CD4-positive, alpha-beta T cell treated with Interleukin-6 at 100 ng/mL for 8 hours (primary cell): ENCODE data around the gene SPEM3.
"Not testable (repeated sequence)": the region's sequence is repeated elsewhere in the genome, so short reads cannot be mapped to it uniquely, and the experiment has no call there.

Experiments used
- DNase-seq: peaks from one replicate; pipeline ENCODE4 v3.0.0-alpha.2; 2020; ENCODE audit warnings: mixed read lengths, low spot score

Gene SPEM3

DNA sequence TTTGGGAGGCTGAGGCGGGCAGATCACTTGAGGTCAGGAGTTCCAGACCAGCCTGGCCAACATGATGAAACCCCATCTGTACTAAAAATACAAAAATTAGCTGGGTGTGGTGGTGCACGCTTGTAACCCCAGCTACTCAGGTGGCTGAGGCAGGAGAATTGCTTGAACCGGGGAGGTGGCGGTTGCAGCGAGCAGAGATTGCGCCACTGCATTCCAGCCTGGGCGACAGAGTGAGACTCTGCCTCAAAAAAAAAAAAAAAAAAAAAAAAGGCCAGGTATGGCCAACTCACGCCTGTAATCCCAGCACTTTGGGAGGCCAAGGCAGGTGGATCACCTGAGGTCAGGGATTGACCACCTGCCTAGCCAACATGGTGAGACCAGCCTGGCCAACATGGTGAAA is 46.1 kb downstream of the SPEM3 start:
- DNase-seq = not testable (repeated sequence)

- no peak for DNase-seq
Measured at GRCh38 chr17:7475764-7476422, 47.2 kb downstream of the SPEM3 start.

GRCh38 chr17:7476494-7476893 is 47.8 kb downstream of the SPEM3 start:
- no peak for DNase-seq

DNA sequence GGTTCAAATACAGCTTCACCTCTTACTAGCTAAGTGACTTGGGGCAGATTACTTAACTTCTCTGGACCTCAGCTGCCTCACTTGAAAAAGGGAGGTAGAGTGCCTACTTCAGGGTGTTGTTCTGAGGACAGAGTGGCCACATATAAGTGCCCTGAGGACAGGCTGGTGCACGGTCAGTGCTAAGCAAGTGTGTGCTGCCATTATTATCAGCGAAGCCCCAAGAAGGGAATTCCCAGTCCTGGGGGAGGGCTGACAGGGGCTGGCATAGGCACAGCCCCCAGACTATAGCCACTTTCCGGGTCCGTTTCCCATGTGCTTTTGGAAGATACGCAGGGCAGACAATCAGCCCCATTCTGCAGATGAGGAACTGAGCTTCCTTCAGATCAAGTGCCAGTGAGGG is 48.3 kb downstream of the SPEM3 start:
- DNase-seq = no peak

- no peak for DNase-seq
Measured at GRCh38 chr17:7477392-7478275, 49.0 kb downstream of the SPEM3 start.

GRCh38 chr17:7478276-7479212 is 49.9 kb downstream of the SPEM3 start:
- DNase-seq = peak; percentile 62

DNA sequence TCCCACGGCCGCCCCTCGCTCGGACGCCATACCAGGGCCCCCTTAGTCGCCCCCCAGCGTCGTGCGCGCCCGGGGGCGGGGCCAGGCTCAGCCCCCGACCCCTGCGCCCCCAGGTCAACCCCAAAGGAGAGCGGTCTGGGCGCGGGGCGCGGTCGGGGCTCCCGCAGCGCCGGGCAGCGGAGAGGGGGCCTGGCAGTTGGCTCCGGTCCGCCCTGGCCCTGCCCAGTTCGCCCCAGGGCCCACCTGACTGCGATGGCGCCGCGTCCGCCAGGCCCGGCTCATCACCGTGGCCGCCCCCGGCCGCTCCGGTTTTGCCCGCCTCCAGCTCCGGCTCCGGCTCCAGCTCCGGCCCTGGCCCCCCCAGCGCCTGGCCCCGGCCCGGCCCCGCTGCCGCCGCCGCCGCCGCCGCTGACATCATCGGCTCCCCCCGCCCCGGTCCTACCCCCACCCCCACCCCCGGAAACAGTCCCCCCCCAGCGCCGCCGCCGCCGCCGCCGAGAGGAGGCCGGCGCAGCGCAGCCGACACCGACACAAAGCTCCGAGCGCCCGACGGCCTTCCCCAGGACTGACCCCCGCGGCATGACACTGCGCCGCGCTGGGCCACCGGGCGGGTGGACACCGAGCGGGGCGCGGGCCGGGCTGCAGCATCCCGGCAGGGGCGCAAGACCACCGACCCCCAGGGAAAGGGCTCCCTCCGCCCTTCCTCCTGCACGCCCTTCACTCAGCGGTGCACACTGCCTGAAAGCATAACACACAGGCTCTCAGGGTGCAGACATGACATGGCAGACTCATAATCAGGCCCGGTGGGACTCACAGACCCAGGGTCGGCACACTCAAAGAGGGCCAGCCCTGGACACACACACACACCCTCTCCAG is 50.8 kb downstream of the SPEM3 start, which contains the start of gene ZBTB4:
Gene ZBTB4, minus strand, starts transcription at position 419 of the 876 bp plus-strand sequence. CDS start 12,830 bp downstream, outside the sequence.
- peak; percentile 62 for DNase-seq

GRCh38 chr17:7480089-7480384 is 51.4 kb downstream of the SPEM3 start:
- DNase-seq = no peak

GRCh38 chr17:7481275-7481674 is 52.6 kb downstream of the SPEM3 start, which contains the start of gene SLC35G6:
SLC35G6 (plus strand) TSS chr17:7481446; CDS start chr17:7481517, 71 bp downstream.
- DNase-seq = not testable (repeated sequence)

DNA sequence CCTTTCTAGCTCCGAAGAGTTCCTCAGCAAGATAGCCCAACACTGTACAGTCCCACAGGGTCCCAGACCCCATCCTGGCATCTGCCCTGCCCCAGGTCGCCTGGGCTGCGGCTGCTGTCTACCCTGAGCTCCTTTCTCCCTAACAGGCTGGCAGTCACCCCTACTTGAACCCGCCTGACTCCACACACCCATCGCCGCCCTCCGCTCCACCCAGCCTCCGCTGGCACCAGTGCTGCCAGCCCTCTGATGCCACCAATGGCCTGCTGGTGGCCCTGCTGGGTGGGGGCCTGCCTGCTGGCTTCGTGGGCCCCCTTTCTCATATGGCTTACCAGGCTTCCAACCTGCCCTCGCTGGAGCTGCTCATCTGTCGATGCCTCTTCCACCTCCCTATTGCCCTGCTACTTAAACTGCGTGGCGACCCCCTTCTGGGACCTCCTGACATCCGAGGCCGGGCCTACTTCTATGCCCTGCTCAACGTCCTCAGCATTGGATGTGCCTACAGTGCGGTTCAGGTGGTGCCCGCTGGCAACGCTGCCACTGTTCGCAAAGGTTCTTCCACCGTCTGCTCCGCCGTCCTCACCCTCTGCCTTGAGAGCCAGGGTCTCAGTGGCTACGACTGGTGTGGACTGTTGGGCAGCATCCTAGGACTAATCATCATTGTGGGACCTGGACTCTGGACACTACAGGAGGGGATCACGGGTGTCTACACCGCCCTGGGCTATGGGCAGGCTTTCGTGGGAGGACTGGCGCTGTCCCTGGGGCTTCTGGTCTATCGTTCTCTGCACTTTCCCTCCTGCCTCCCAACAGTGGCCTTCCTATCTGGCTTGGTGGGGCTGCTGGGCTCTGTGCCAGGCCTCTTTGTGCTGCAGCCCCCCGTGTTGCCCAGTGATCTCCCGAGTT is 53.4 kb downstream of the SPEM3 start:
- not testable (repeated sequence) for DNase-seq
